HG02840 (cell line): ENCODE measurements around the gene MORN1.

Experiments
- ATAC-seq: cut with Tn5 transposase; IDR thresholded peaks from one replicate; pipeline ENCODE4 v1.9.1; 2021; ENCODE audit warnings: mild to moderate bottlenecking, moderate library complexity, moderate number of reproducible peaks; ENCODE audit not compliant: unreplicated experiment, low FRiP score

Gene MORN1

DNA sequence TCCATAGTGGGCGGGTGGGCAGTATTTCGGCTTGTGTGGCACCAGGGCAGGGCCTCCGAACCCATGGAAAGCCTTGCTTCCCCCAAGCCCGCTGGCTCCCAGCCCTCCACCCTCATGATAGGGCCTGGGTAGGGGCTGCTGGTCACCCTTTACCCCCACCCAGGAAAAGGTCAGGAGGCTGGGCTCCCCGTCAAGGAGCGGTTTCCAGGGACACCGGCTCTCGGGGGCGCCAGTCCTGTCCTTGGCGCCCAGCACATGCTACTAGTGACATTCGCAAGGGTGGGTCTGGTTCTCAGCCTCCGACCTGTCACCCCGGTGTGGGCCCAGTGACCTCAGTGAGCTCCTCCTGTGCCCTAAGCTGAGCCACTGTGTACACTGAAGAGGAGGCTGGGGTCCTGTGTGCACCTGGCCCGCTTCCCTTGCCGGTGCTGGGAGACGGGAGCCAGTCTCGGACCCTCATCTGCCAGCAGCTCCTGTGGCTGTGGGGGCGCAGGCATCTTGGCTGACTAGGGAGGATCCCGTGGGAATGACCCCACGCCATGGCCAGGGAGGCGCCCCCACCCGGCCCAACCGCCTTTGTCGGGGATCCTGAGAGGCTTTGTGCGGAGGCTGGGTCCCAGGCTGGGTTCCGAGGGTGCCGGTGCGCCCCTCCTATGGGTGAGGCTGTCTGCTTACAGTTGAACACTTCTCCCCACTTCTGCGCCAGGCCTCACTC lies 108.6 kb downstream of the MORN1 start:
- no peak for ATAC-seq

DNA sequence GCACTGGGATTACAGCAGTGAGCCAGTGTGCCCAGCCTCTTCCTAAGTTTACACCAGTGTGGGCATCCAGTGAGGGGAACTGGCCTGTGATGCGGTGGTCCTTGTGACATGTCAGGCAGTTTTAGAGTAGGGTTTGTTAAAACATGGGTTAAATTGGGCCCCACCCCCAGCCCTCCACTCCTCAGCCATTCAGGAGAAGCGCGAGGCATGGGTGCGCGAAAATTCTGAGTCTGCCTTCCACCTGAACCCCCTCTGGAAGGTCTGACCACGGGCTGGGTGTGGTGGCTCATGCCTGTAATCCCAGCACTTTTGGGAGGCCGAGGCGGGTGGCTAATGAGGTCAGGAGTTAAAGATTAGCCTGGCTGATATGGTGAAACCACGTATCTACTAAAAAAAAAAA lies 111.5 kb downstream of the MORN1 start:
- ATAC-seq = no peak

DNA sequence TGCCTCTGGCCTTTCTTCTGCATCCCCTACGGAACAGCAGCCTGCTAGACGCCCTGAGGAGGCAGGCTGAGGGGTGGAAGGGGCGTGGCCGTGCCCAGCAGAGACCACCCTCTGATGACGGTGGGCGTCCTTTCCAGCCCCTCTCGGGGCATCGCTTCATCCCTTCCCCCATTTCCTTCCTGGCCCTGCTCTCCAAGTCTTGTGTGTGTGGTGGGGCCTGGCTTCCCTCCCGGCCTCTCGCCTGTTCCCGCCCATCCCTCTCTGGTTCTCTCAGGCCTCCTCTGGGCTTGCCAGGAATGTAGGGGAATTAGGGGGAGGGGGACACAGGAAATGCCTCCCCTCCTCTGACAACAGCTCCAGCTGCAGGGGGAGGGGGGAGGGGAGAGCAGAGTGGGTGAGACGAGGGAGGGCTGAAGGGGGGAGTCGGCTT lies 112.1 kb downstream of the MORN1 start:
- no peak for ATAC-seq

DNA sequence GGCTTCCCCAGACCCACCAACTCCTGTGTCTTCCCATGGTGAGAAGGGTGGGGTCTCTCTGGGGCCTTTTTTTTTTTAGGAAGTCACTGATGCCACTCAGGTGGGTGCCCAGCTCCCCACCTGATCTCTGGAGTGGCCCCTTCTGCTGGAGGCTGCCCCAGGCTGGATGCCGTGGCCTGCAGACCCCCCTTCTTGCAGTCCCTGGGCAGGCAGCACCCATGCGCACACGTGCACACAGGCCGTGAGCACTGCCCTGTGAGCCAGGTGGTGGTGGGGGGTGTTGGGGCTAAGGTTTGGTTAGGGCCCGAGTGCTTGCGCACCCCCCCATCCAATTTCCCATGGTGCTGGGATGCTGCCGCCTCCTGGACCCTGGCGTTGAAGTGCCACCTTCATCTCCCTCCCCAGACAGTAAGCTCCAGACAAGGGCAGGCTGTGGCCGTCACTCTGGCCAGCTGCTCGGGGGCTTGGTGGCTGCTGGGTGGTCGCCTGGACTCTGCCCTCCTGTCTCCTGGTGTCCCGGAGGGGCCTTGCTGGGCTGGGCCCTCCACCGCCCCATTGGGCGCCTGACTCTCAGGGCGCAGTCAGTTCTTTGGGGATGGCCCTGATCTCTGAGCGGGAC lies 112.7 kb downstream of the MORN1 start:
- no peak for ATAC-seq

DNA sequence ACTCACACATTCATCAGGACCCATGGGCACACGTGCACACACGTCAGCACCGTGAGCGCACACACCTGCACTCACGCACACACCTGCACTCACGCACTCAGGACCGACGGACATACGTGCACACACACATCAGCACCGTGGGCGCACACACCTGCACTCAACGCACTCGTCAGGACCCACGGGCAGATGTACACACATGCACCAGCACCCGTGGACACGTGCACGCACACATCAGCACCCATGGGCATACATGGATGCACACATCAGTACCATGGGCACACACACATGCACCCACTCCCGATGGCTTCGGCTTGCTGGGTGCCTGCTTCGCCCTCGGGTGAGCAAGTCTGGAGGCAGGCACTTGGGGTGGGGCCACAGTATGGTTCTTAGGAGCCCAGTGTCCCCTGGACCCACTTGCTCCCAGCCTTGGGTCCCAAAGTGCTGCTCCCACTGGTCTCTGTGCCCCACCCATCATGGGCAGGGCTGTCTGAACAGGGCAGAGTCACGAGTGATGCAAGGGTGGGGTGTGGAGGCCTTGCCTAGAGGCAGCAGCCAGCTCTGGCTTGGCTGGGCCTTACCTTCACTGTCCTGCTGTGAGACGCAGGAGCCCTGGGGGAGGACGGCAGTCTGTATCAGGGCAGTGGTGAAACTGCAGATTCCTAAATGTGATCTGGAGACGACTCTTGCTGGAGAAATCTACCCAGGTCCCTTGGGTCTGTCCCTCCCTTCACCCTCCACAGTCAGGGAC lies 113.4 kb downstream of the MORN1 start:
- ATAC-seq = no peak

DNA sequence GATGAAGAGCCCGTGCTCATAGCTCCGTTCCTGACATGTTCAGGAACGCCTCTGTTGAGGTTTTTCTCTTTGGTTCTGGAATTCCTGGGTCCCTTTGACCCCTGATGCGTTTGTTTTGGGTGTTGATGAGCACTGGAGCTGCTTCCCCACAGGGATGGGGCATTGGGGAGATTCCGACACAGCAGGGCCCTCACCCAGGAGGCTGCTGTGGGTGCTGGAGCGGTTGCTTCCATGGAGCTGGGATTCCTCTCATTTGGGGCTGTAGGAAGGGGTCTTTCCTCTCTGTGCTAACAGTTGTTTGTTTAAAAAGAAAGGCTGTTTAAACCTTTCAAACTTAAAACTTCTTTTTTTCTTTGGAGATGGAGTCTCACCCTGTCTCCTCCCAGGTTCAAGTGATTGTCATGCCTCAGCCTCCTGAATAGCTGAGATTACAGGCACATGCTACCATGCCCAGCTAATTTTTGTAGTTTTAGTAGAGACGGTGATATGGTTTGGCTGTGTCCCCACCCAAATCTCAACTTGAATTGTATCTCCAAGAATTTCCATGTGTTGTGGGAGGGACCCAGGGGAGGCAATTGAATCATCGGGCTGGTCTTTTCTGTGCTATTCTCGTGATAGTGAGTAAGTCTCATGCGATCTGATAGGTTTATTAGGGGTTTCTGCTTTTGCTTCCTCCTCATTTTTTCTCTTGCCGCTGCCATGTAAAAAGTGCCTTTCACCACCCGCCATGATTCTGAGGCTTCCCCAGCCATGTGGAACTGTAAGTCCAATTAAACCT lies 114.4 kb downstream of the MORN1 start:
- no peak for ATAC-seq

DNA sequence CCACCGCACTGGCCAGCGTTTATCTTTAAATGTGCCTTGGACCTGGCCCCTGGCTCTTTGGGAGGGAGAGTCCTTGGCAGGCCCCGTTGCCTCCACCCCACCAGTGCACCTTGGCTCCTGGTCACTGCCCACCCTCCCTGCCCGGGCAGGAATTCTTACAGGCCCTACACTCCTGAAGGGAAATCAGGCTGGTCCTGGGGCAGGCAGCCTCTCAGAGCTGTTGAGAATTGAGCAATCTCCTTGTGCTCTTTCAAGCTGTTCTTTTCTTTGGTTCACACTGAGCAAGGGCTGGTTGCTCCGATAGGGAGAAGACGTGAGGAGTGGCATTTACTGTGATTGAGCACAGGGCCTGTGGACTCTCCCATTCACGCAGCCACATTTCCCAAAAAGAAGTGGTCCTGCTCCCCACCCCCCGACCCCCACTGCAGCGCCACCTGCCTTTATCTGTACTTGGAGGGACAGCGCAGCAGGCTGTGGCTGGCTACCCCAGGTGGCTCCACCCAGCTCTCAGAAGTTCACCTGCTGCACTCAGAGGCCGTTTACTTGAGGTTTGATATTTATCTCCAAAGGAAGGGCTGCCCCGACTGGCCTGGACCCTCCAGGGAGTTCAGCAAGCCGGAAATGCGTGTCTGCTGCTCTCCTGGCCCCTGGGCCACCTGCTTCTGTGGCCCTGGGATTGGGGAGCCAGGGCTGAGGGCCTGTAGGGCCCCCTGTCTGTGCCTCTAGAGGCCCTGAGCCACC lies 115.4 kb downstream of the MORN1 start:
- no peak for ATAC-seq

DNA sequence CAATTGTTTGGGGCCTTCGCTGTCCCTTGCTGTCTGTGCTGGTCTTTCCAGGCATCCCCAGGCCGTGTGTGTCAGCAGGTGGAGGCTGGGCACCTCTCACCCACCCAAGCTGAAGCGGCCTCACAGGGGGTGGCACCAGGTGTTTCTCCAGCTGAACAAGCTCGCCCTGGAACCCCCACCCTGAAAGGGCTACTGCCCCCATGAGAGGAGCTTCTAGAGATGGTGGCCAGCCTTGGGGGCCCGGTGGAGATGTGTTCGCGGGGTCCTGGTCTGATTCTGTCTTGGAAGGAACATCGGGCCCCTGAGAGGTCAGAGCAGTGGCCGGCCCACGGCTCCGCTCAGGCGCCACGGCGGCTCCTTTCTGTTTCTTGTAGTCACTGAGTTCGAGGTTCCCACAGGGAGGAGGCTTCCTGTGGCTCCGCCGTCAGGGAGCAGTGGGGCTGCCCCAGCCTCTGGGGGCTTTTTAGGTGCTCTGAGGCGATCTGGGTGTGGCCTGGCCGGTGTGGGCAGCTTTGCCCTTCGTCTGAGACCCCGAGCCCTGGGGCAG lies 116.4 kb downstream of the MORN1 start:
- ATAC-seq = no peak

DNA sequence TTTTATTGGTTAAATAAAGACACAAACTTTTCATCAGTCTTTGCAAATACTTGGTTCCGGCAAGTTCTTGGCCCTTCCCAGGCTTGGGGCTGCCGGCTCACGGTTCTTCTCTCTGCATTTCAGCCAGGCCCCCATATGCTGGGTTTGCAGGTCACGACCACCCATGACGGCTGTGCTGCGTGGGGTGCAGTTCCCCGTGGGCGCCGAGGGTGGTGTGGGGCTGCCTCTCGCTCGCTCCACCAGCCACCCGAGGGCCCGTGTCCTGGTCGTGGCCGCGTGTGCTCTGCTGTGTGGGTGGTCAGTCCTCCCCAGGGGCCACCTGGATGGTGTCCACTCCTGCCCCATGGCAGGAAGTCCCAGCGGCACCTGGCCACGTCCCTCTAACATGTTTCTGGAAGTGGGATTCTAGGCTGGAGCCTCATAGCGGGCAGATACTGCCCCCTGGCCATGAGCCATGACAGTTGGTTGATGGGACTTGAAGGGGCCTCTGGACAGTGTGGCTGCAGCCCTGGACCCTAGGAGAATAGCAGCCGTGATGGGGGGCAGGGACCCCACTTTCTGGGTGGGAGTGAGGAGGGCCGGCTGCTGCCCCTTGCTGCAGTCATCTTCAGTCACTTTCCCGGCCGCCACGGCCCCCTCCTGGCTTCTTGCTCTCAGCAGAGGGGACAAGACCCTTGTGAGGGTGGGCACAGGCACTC lies 117.0 kb downstream of the MORN1 start:
- no peak for ATAC-seq

DNA sequence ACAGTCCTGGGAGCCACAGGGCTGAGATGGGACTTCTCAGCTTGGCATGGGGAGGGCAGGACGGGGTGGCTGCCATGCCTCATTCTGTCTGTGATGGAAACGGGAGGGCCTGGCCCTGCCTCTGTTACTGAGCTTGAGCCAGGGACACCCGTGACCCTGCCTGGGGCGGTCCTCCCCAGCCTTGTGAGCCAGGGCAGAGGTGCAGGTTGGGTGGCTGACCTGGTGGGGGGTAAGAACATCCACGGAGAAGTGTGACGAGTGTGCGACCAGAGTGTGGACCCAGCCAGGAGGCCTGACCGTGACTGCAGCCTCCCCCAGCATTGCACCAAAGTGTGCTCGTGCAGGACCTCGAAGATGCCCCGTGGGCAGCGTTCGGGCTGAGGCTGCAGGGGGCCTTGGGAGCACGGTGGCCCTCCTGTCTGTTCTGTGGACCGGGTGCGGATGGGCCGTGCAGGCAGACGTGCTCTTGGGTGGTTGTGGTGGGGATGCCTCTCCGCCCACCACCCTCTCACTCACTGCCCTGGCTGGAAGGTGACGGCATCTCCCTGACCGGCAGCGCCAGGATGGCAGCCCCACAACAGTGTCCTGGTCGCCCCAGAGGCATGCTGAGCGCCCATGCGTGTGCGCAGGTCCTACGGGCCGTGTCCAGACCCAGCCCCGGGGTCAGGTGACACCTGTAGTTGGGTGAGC lies 117.8 kb downstream of the MORN1 start:
- ATAC-seq = no peak

DNA sequence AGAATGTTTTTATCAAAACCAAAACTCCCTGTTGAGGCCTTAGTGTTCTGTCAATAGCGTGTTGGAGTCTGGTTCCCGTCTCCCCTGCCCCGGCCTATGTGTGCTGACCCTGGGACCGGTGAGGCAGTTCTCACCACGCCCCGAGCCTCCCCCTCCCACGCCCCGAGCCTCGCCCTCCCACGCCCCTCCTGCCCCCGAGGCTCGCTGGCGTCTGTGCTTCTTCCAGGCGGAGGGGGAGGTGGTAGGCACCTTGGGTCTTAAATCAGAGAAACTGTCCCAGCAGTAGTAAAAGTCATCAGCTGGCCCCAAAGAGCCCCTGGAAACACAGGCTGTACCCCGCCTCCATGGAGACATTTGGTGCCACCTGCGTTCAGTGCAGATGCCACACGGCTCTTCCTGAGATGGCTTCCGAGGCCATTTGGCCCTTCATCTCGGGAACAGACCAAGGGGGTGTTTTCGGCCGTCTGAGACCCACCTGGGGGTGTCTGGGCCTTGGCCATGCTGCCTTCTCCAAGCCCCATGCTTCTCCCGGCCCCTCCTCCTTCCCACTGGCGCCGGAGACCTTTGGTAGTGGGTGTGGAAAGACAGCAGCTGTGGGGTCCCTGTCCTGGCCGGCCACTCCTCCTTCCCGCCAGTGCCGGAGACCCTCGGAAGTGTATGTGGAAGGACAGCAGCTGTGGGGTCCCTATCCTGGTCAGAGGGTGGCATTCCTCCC lies 118.5 kb downstream of the MORN1 start:
- no peak for ATAC-seq

DNA sequence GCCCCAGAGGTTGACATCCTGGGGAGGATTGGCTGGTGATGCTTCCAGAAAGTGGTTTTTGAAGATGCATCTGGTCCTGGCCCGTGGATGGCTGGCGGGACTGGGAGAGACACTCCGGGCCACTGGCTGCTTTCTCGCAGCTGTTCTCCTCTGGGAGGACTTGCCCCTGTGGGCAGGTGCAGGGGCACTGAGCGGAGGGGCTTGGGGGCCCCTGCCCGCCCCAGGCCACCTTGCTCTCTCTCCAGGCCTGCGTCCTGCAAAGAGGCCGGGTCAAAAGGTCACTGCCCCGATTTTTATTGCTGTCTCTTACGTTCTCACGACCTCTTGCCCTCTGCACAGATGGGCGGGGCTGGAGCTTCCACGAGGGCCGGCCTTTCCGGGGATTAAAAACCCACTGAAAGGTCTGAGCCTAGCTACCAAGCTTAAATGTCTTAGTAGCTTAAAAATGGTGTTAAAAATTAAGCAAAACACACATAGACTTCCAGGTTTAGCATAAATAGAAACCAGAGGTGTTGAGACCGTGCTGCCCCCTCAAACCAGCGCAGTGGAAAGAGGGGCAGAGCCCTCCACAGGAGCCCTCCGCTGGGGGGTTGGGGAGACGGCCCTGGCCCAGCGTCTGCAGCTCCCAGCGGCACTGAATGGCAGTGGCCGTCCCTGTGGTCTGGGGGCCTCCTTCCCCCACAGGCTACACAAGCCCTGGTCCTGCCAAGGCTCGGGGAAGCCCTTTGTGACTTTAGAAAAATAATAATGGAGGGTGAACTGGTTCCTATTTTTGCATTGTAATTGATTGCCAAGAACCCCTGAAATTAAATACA lies 119.3 kb downstream of the MORN1 start:
- no peak for ATAC-seq
